Liver (tissue), 9 donors: ENCODE results near the gene EXOSC5. TPM values are rescaled to one million over a fixed set of nuclear protein-coding genes. Genes with fewer than 3 reads are reported as not detected.

Experiments
- DNase-seq: peaks from one replicate; pipeline ENCODE4 v3.0.0-alpha.2; 2017; ENCODE audit warnings: low spot score
- H3K27ac ChIP-seq, 2 donors: one replicate each; pipeline ENCODE4 v1.7.0; 2013; ENCODE audit warnings: inconsistent platforms in 2 of 2, low read length in 2 of 2, control low read depth in 1 of 2, low read depth in 1 of 2, mild to moderate bottlenecking in 1 of 2
- H3K27me3 ChIP-seq, 4 donors: one replicate each; pipeline versions ENCODE4 v1.6.1 to v1.7.0; 2013; ENCODE audit warnings: low read length in 3 of 4, inconsistent platforms in 1 of 4, mild to moderate bottlenecking in 1 of 4, moderate library complexity in 1 of 4; ENCODE audit not compliant: control insufficient read depth in 4 of 4, insufficient read depth in 4 of 4
- H3K36me3 ChIP-seq, 4 donors: one replicate each; pipeline versions ENCODE4 v1.6.1 to v1.7.0; 2013; ENCODE audit warnings: low read length in 3 of 4, mild to moderate bottlenecking in 3 of 4, low read depth in 1 of 4, moderate library complexity in 1 of 4; ENCODE audit not compliant: control insufficient read depth in 4 of 4, insufficient read depth in 3 of 4
- H3K4me1 ChIP-seq, 4 donors: one replicate each; pipeline versions ENCODE4 v1.6.1 to v1.7.0; 2013; ENCODE audit warnings: low read length in 3 of 4, mild to moderate bottlenecking in 3 of 4, moderate library complexity in 1 of 4; ENCODE audit not compliant: control insufficient read depth in 4 of 4, insufficient read depth in 4 of 4
- H3K4me3 ChIP-seq, 3 donors: one replicate each; pipeline versions ENCODE4 v1.6.1 to v1.7.0; 2013; ENCODE audit warnings: low read length in 3 of 3, control low read depth in 1 of 3, low read depth in 1 of 3, mild to moderate bottlenecking in 1 of 3
- H3K9ac ChIP-seq, 2 donors: one replicate each; pipeline ENCODE4 v1.7.0; 2013; ENCODE audit warnings: low read length in 2 of 2, mild to moderate bottlenecking in 2 of 2, moderate library complexity in 2 of 2, control low read depth in 1 of 2, low read depth in 1 of 2
- H3K9me3 ChIP-seq, 4 donors: one replicate each; pipeline versions ENCODE4 v1.6.1 to v1.7.0; 2013; ENCODE audit warnings: low read length in 3 of 4; ENCODE audit not compliant: control insufficient read depth in 4 of 4
- EGR1 ChIP-seq, 2 donors: IDR thresholded peaks; 2 replicates each; pipeline ENCODE4 v1.6.1; 2016 to 2018; ENCODE audit warnings: antibody characterized with exemption in 2 of 2, low read depth in 2 of 2
- FOXA2 ChIP-seq: IDR thresholded peaks from 2 replicates; pipeline ENCODE4 v1.6.1; 2016; ENCODE audit warnings: antibody characterized with exemption
- HNF4A ChIP-seq, 2 donors: conservative IDR thresholded peaks; 2 replicates each; pipeline ENCODE4 v1.6.1; 2016; ENCODE audit warnings: antibody characterized with exemption in 2 of 2, mild to moderate bottlenecking in 2 of 2
- JUND ChIP-seq, 2 donors: IDR thresholded peaks; 2 replicates each; pipeline ENCODE4 v1.6.1; 2016; ENCODE audit warnings: antibody characterized with exemption in 2 of 2
- MAX ChIP-seq: IDR thresholded peaks from 2 replicates; pipeline ENCODE4 v1.6.1; 2016; ENCODE audit warnings: antibody characterized with exemption
- NR2F2 ChIP-seq: IDR thresholded peaks from 2 replicates; pipeline ENCODE4 v1.6.1; 2016; ENCODE audit warnings: antibody characterized with exemption
- REST ChIP-seq: IDR thresholded peaks from 2 replicates; pipeline ENCODE4 v1.6.1; 2016; ENCODE audit warnings: antibody characterized with exemption, mild to moderate bottlenecking
- RXRA ChIP-seq, 2 donors: IDR thresholded peaks; 2 replicates each; pipeline ENCODE4 v1.6.1; 2017 to 2018; ENCODE audit warnings: antibody characterized with exemption in 2 of 2, mild to moderate bottlenecking in 1 of 2
- SP1 ChIP-seq: IDR thresholded peaks from 2 replicates; pipeline ENCODE4 v1.6.1; 2018; ENCODE audit warnings: antibody characterized with exemption, mild to moderate bottlenecking
- TAF1 ChIP-seq: conservative IDR thresholded peaks from 2 replicates; pipeline ENCODE4 v1.6.1; 2016; ENCODE audit warnings: antibody characterized with exemption, mild to moderate bottlenecking
- YY1 ChIP-seq: IDR thresholded peaks from 2 replicates; pipeline ENCODE4 v1.6.1; 2016; ENCODE audit warnings: antibody characterized with exemption, mild to moderate bottlenecking
- WGBS: extraction: QIAGEN DNeasy Blood & Tissue Kit; methylation state at CpG from one replicate; pipeline ENCODE4 v1.1.7; 2013; 5-methylcytosine and 5-hydroxymethylcytosine counted together
- polyA plus RNA-seq, 2 donors: library from polyadenylated mRNA; stranded (reverse) in 1 of 2; unstranded in 1 of 2; fragments of 200-250 nt in 1 of 2; fragments of >200 nt in 1 of 2; fragmentation: Nextera tagmentation in 1 of 2; extraction: Ambion mirVana in 1 of 2; gene quantifications; one replicate each; pipeline versions ENCODE4 v1.2.1 to v1.2.3, GENCODE V29; 2013 to 2015
- total RNA-seq, 2 donors: library from RNA; depleted of rRNA; stranded (reverse); fragments of >200 nt; gene quantifications; one replicate each; pipeline ENCODE4 v1.2.3, GENCODE V29; 2014
- TF ChIP-seq, protein P1 (sequence below): fragments of 150-350 bp; IDR thresholded peaks from 2 replicates; pipeline ENCODE4 v1.5.1; 2017; ENCODE audit warnings: improper control_type of control experiment, low read depth, low read length; ENCODE audit not compliant: missing input control
- donor health status: healthy.
- donor health status: healthy.
- donor health status: healthy.
- donor health status: healthy.
- donor health status: healthy.

Gene EXOSC5
- total and polyA plus RNA-seq, 4 donors, result 8.3 to 26.7 (median 18.9) TPM

DNA sequence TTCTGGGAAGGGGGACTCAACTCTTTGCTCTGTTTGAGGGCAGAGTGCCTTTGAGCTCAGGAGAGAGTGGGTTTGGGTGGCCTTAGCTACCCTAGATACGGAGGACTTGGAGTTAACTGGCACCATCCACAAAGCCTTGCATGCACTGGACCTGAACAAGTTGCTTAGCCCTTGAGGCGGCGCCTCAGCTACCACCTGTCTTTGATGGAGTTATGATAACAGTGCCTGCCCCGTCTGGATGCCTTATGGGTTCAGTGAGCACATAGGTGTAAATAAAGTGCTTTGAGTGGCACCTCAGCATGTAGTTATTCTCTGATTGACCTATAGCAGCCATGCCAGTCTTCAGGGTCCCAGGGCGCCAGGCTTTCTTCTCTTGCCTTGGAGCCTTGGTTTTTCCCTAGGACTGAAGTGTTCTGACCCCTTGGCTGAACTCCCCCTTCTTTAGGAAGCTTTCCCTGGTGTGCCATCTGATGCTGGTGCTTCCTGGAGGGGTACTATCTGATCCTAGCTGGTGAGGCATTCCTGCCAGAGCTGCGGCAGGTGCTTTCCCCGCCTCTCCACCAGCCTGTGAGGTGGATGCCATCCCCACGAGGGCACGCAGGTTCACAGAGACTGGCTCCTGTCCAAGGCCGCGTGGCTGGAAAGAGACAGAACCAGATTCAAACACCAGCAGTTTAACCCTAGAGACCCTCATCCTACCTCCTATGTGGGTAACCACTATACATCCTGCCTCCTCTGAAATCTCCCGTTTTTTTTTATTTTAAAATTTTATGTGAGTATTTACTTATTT, 6.2 kb upstream of the EXOSC5 start:
- Histone ChIP-seq H3K9me3 (no peaks in the 10 kb centered on the region), H3K27me3 (no peaks in the 10 kb centered on the region), H3K4me3 (no peak overlapping the region), H3K4me1 (peaks cover 1 to 19% (median 14%) of the 10 kb centered on the region in 4 donors), H3K27ac (no peak overlapping the region), H3K9ac (no peak overlapping the region), H3K36me3 (peaks cover 0 to 4% (median 0%) of the 10 kb centered on the region in 4 donors)
- TF ChIP-seq EGR1 (IDR thresholded peaks at IDR 0.05; ENCODE audit: low read depth in 2 of 2) (no peak), MAX (no peak), REST (no peak), YY1 (no peak)
- DNase-seq, result no peak
- 63% methylated on average over 12 of the region's 12 CpGs for WGBS

GRCh38 chr19:41402010-41402409, 4.9 kb upstream of the EXOSC5 start:
- Histone ChIP-seq H3K9ac (no peak overlapping the region), H3K36me3 (peaks cover 0 to 4% (median 0%) of the 10 kb centered on the region in 4 donors), H3K4me1 (peaks cover 2 to 24% (median 16%) of the 10 kb centered on the region in 4 donors), H3K27ac (no peak overlapping the region), H3K27me3 (no peaks in the 10 kb centered on the region), H3K4me3 (no peak overlapping the region), H3K9me3 (no peaks in the 10 kb centered on the region)
- 87% methylated on average over 3 of the region's 3 CpGs for WGBS
- no peak for TF ChIP-seq REST
- no peak for TF ChIP-seq EGR1 (IDR thresholded peaks at IDR 0.05; ENCODE audit: low read depth in 2 of 2)
- TF ChIP-seq NR2F2, result no peak
- no peak for TF ChIP-seq SP1
- no peak for TF ChIP-seq JUND (IDR thresholded peaks at IDR 0.05)
- TF ChIP-seq, protein P1, sequence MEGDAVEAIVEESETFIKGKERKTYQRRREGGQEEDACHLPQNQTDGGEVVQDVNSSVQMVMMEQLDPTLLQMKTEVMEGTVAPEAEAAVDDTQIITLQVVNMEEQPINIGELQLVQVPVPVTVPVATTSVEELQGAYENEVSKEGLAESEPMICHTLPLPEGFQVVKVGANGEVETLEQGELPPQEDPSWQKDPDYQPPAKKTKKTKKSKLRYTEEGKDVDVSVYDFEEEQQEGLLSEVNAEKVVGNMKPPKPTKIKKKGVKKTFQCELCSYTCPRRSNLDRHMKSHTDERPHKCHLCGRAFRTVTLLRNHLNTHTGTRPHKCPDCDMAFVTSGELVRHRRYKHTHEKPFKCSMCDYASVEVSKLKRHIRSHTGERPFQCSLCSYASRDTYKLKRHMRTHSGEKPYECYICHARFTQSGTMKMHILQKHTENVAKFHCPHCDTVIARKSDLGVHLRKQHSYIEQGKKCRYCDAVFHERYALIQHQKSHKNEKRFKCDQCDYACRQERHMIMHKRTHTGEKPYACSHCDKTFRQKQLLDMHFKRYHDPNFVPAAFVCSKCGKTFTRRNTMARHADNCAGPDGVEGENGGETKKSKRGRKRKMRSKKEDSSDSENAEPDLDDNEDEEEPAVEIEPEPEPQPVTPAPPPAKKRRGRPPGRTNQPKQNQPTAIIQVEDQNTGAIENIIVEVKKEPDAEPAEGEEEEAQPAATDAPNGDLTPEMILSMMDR, result no peak
- no peak for TF ChIP-seq HNF4A (conservative IDR thresholded peaks at IDR 0.05)
- TF ChIP-seq FOXA2, result no peak
- TF ChIP-seq RXRA (IDR thresholded peaks at IDR 0.05), result no peak
- no peak for TF ChIP-seq TAF1
- no peak for DNase-seq
